HL-60/S4 treated with retinoic acid at 250 ng/mL for 4 days and 3 days (cell line): Measurements from ENCODE around the gene GPC5.

Source experiments
- in situ Hi-C: fragments of 300-500 bp; cut with MboI; formaldehyde crosslinking; loops from 2 replicates; pipeline ENCODE4 v1.7.0; 2022; ENCODE audit warnings: low sequenced_read_pairs

Gene GPC5

GRCh38 chr13:92312823-92313222 lies 914.4 kb downstream of the GPC5 start:
- in situ Hi-C loops: no loop called here

GRCh38 chr13:92313382-92313781 lies 915.0 kb downstream of the GPC5 start:
- in situ Hi-C loops: no loop called here

- in situ Hi-C loops: no loop called here
Measured at GRCh38 chr13:92315265-92315664, 916.8 kb downstream of the GPC5 start.

- in situ Hi-C loops: no loop called here
Measured at GRCh38 chr13:92316030-92316429, 917.6 kb downstream of the GPC5 start.

- in situ Hi-C loops: no loop called here
Measured at GRCh38 chr13:92317066-92317465, 918.6 kb downstream of the GPC5 start.

- in situ Hi-C loops: no loop called here
Measured at GRCh38 chr13:92320323-92320722, 921.9 kb downstream of the GPC5 start.

GRCh38 chr13:92321174-92321573 lies 922.8 kb downstream of the GPC5 start:
- in situ Hi-C loops: no loop called here

GRCh38 chr13:92345627-92346026 lies 947.2 kb downstream of the GPC5 start:
- in situ Hi-C loops: no loop called here

GRCh38 chr13:92346046-92346445 lies 947.6 kb downstream of the GPC5 start:
- in situ Hi-C loops: no loop called here

GRCh38 chr13:92354583-92354982 lies 956.2 kb downstream of the GPC5 start:
- in situ Hi-C loops: no loop called here

GRCh38 chr13:92355213-92355612 lies 956.8 kb downstream of the GPC5 start:
- in situ Hi-C loops: no loop called here

- in situ Hi-C loops: no loop called here
Measured at GRCh38 chr13:92362717-92363116, 964.3 kb downstream of the GPC5 start.

GRCh38 chr13:92365904-92366303 lies 967.5 kb downstream of the GPC5 start:
- in situ Hi-C loops: no loop called here

- in situ Hi-C loops: no loop called here
Measured at GRCh38 chr13:92377396-92377795, 979.0 kb downstream of the GPC5 start.

- in situ Hi-C loops: no loop called here
Measured at GRCh38 chr13:92379371-92379770, 981.0 kb downstream of the GPC5 start.

GRCh38 chr13:92384410-92384809 lies 986.0 kb downstream of the GPC5 start:
- in situ Hi-C loops: no loop called here

- in situ Hi-C loops: no loop called here
Measured at GRCh38 chr13:92387245-92387644, 988.8 kb downstream of the GPC5 start.

GRCh38 chr13:92390217-92390616 lies 991.8 kb downstream of the GPC5 start:
- in situ Hi-C loops: no loop called here

GRCh38 chr13:92403606-92404005 lies 1005.2 kb downstream of the GPC5 start:
- in situ Hi-C loops: no loop called here

GRCh38 chr13:92407858-92408257 lies 1009.4 kb downstream of the GPC5 start:
- in situ Hi-C loops: no loop called here

GRCh38 chr13:92412481-92412880 lies 1014.1 kb downstream of the GPC5 start:
- in situ Hi-C loops: no loop called here

- in situ Hi-C loops: no loop called here
Measured at GRCh38 chr13:92412996-92413395, 1014.6 kb downstream of the GPC5 start.

GRCh38 chr13:92413452-92413851 lies 1015.0 kb downstream of the GPC5 start:
- in situ Hi-C loops: no loop called here

GRCh38 chr13:92414851-92415250 lies 1016.4 kb downstream of the GPC5 start:
- in situ Hi-C loops: no loop called here
